Fibroblast of gingiva (primary cell): Measurements from ENCODE around the gene VIPAS39.
A peak's percentile ranks its signal among the peaks of the same experiment; 100 is the strongest.
"Not testable (repeated sequence)": the region's sequence is repeated elsewhere in the genome, so short reads cannot be mapped to it uniquely, and the experiment has no call there.

Experiments
- DNase-seq: peaks from one replicate; pipeline ENCODE4 v3.0.0-alpha.2; 2011; ENCODE audit warnings: low read depth

Gene VIPAS39

GRCh38 chr14:77470224-77470870 lies 12.9 kb upstream of the VIPAS39 start:
- no peak for DNase-seq

GRCh38 chr14:77469539-77469938 lies 12.1 kb upstream of the VIPAS39 start:
- no peak for DNase-seq

- DNase-seq = no peak
Measured at GRCh38 chr14:77469067-77469505, 11.7 kb upstream of the VIPAS39 start.

- DNase-seq = no peak
Measured at GRCh38 chr14:77467801-77468200, 10.4 kb upstream of the VIPAS39 start.

- peak; percentile 67 for DNase-seq
Measured at GRCh38 chr14:77459072-77459723, 1.8 kb upstream of the VIPAS39 start.

GRCh38 chr14:77458249-77458950 lies 999 bp upstream of the VIPAS39 start:
- no peak for DNase-seq

- DNase-seq = no peak
Measured at GRCh38 chr14:77457115-77457521, 283 bp downstream of the VIPAS39 start.

- DNase-seq = no peak
Measured at GRCh38 chr14:77455966-77456640, 1.3 kb downstream of the VIPAS39 start.

- DNase-seq = no peak
Measured at GRCh38 chr14:77442196-77442595, 15.2 kb downstream of the VIPAS39 start.

GRCh38 chr14:77439861-77440260 lies 17.5 kb downstream of the VIPAS39 start:
- DNase-seq = no peak

- DNase-seq = no peak
Measured at GRCh38 chr14:77438596-77438995, 18.8 kb downstream of the VIPAS39 start.

- DNase-seq = no peak
Measured at GRCh38 chr14:77436042-77436441, 21.4 kb downstream of the VIPAS39 start.

GRCh38 chr14:77426396-77426795 lies 31.0 kb downstream of the VIPAS39 start:
- DNase-seq = no peak

- DNase-seq = no peak
Measured at GRCh38 chr14:77424862-77425261, 32.5 kb downstream of the VIPAS39 start.

GRCh38 chr14:77423423-77423822 lies 34.0 kb downstream of the VIPAS39 start, which contains the start of gene NOXRED1:
NOXRED1 (minus strand) TSS chr14:77423523; CDS start chr14:77422889, 634 bp downstream.
- no peak for DNase-seq

GRCh38 chr14:77421201-77421600 lies 36.2 kb downstream of the VIPAS39 start:
- no peak for DNase-seq

- no peak for DNase-seq
Measured at GRCh38 chr14:77416836-77417235, 40.6 kb downstream of the VIPAS39 start.

GRCh38 chr14:77416098-77416497 lies 41.3 kb downstream of the VIPAS39 start:
- not testable (repeated sequence) for DNase-seq

- DNase-seq = not testable (repeated sequence)
Measured at GRCh38 chr14:77415403-77416030, 41.9 kb downstream of the VIPAS39 start.

GRCh38 chr14:77409131-77409533 lies 48.3 kb downstream of the VIPAS39 start:
- no peak for DNase-seq

- DNase-seq = no peak
Measured at GRCh38 chr14:77407158-77407557, 50.2 kb downstream of the VIPAS39 start.

GRCh38 chr14:77406718-77407117 lies 50.7 kb downstream of the VIPAS39 start:
- DNase-seq = no peak
